Mammary epithelial cell (primary cell): ENCODE data around the gene SMTN.

Source experiments
- EZH2 ChIP-seq: IDR thresholded peaks from 2 replicates; pipeline ENCODE4 v1.6.1; 2012; ENCODE audit warnings: low read length, inconsistent platforms, borderline replicate concordance
- TF ChIP-seq, protein P1 (sequence below), 2 donors: IDR thresholded peaks in 1 of 2; conservative IDR thresholded peaks in 1 of 2; 2 replicates each; pipeline ENCODE4 v1.5.1; 2011 to 2012; ENCODE audit warnings: inconsistent platforms in 2 of 2, low read length in 2 of 2, mild to moderate bottlenecking in 2 of 2, control low read depth in 1 of 2, low read depth in 1 of 2; ENCODE audit not compliant: insufficient read depth in 1 of 2; ENCODE audit errors: extremely low read depth in 1 of 2

DNA sequence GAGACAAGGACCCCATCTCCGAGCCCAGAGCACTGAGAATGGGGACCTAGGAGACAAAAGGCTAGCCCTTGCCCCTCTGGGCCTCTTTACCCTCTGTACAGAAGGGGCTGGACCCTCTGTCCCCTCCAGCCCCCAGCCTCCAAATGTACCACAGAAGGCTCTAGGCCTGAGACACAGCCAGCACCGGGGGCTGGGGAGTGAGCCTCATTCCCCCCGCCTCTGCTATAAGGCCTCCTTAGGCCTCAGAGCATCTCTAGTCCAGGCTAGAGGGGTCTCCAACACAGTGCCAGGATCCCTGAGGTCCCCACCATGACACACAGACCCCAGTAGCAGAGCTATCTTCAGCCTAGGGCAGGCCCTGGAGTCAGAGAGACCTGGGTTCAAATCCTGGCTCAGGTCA lies 4.8 kb downstream of the SMTN start:
- TF ChIP-seq, protein P1, sequence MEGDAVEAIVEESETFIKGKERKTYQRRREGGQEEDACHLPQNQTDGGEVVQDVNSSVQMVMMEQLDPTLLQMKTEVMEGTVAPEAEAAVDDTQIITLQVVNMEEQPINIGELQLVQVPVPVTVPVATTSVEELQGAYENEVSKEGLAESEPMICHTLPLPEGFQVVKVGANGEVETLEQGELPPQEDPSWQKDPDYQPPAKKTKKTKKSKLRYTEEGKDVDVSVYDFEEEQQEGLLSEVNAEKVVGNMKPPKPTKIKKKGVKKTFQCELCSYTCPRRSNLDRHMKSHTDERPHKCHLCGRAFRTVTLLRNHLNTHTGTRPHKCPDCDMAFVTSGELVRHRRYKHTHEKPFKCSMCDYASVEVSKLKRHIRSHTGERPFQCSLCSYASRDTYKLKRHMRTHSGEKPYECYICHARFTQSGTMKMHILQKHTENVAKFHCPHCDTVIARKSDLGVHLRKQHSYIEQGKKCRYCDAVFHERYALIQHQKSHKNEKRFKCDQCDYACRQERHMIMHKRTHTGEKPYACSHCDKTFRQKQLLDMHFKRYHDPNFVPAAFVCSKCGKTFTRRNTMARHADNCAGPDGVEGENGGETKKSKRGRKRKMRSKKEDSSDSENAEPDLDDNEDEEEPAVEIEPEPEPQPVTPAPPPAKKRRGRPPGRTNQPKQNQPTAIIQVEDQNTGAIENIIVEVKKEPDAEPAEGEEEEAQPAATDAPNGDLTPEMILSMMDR (conservative IDR thresholded peaks at IDR 0.05 in 1 of 2, IDR thresholded peaks at IDR 0.05 in 1 of 2; ENCODE audit: extremely low read depth in 1 of 2, insufficient read depth in 1 of 2, low read depth in 1 of 2, low read length in 2 of 2), result no peak
- no peak for TF ChIP-seq EZH2
